HG03280 (cell line): ENCODE data around the gene WDFY2.
"Not testable (repeated sequence)": the region's sequence is repeated elsewhere in the genome, so short reads cannot be mapped to it uniquely, and the experiment has no call there.

Experiments
- ATAC-seq: cut with Tn5 transposase; IDR thresholded peaks from one replicate; pipeline ENCODE4 v1.9.1; 2021; ENCODE audit warnings: mild to moderate bottlenecking, moderate library complexity; ENCODE audit not compliant: unreplicated experiment

The WDFY2 gene

GRCh38 chr13:51688937-51689662, 104.8 kb downstream of the WDFY2 start:
- no peak for ATAC-seq

DNA sequence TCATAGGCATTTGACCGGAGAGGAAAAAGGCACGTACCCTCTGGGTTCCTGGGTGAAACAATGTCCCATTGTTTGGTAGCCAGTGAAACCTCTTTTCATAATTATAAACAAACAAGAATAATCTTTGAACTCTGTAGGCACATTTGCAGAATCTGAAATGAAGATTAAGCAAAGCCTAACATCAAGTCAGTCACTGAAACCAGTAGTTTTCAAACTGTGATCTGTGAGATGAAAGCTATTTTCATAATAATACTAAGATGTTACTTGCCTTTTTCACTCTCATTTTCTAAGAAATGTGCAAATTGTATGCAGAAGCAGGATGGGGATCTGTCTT, 105.4 kb downstream of the WDFY2 start:
- ATAC-seq: no peak

DNA sequence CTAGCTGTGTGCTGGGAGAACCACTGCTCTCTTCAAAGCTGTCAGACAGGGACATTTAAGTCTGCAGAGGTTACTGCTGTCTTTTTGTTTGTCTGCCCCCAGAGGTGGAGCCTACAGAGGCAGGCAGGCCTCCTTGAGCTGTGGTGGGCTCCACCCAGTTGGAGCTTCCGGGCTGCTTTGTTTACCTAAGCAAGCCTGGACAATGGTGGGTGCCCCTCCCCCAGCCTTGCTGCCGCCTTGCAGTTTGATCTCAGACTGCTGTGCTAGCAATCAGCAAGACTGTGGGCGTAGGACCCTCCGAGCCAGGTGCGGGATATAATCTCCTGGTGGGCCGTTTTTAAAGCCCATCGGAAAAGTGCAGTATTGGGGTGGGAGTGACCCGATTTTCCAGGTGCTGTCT, 111.4 kb downstream of the WDFY2 start:
- ATAC-seq: not testable (repeated sequence)

GRCh38 chr13:51697181-51697580, 112.9 kb downstream of the WDFY2 start:
- no peak for ATAC-seq

DNA sequence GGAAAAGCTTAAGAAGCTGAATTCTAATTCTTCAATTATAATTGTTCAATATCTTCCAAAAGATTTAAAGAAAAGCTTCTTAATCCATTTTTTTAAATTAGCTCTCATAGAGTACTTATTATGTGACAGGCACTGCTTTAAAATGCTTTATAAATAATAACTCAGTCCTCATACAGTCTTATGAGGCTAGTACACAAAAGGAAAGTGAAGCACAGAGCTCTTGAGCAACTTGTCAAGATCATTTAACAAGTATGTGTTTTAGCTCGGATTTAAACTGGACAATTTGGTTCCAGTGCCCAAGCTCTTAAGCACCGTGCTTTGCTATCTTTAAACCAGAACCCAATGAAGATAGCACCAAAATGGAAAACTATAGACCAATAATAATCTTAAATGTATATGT, 113.6 kb downstream of the WDFY2 start:
- ATAC-seq: no peak

DNA sequence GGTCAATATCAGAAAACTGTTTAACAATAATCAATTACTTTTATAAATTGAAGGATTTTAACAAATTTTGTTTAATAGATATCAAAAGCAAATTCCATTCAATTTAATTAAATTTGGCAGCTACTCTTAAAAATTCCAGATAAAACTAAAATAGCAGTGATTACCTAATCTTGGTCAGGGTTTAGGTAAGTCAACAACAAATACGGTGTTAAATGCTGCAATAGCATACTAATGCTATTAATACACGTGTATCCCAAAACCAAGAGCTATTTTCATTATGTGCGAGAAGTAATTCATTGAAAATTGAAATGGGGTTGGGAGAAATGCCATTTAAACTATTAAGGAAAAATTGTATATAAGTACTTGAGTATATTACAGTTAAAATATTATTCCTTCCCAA, 114.1 kb downstream of the WDFY2 start:
- ATAC-seq: no peak

GRCh38 chr13:51704399-51705313, 120.4 kb downstream of the WDFY2 start:
- ATAC-seq: no peak

- ATAC-seq: no peak
These were observed 123.2 kb downstream of the WDFY2 start for GRCh38 chr13:51707461-51707860.

DNA sequence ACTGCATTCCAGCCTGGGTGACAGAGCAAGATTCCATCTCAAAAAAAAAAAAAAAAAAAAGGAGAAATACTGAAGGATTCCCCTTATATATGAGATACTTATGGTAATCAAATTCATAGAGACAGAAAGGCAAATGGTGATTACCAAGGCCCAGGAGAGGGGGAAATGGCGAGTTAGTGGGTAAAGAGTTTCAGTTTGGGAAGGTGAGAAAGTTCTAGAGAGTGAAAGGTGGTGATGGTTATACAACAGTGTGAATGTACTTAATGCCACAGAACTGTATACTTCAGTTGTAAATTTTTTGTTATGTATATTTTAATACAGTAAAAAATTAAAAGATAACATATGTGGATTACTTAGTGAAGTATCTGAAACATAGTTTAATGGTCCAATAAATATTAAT, 129.5 kb downstream of the WDFY2 start:
- no peak for ATAC-seq

GRCh38 chr13:51714663-51715168, 130.5 kb downstream of the WDFY2 start:
- peak; percentile 52 for ATAC-seq

DNA sequence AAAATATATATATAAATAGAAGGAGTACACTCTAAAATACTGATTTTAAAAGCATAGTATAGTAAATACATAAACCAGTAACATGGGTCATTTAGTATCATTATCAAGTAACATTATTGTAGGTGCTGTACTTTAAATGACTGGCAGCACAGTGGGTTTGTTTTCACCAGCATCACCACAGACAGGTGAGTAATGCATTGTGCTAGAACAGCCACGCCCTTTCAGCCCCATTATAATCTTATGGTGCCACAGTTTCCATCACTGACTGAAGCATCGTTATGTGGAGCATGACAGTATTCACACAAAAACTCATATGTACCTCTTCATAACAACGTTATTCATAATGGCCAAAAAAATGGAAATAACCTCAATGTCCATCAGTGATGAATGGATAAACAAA, 131.4 kb downstream of the WDFY2 start:
- ATAC-seq: no peak

GRCh38 chr13:51717786-51718398, 133.6 kb downstream of the WDFY2 start:
- ATAC-seq: no peak

- no peak for ATAC-seq
These were observed 135.1 kb downstream of the WDFY2 start for GRCh38 chr13:51719394-51719793.

GRCh38 chr13:51721496-51721895, 137.2 kb downstream of the WDFY2 start:
- peak; percentile 87 for ATAC-seq

GRCh38 chr13:51723529-51723928, 139.3 kb downstream of the WDFY2 start:
- no peak for ATAC-seq

- no peak for ATAC-seq
These were observed 140.5 kb downstream of the WDFY2 start for GRCh38 chr13:51724721-51725120.

GRCh38 chr13:51726446-51727193, 142.4 kb downstream of the WDFY2 start:
- ATAC-seq: no peak

DNA sequence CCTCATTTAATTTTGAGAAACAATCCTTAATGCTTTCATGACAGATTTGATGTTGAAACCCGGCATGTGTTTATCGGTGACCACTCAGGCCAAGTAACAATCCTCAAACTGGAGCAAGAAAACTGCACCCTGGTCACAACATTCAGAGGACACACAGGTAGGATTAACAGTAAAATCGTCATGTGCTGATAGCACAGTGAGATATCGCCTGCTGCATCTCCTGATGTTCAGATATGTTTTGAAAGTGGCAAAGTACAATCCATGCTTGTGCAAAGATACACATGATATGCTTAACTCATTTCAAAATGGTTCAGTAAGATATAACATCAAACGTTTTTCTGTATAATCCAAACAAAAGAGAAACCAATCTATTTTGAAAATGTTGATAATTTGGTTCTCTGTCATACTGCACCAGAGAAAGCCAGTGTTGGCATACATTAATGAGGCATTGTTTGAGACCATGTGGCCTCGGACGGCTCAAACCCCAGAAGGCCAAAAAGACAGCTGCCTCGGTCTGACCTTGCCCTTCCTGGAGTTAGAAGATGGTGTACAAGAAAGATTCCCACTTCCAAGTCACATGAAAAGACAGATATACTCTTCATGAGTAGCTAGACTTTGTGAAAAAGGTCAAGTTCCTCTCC, 143.5 kb downstream of the WDFY2 start:
- ATAC-seq: no peak

DNA sequence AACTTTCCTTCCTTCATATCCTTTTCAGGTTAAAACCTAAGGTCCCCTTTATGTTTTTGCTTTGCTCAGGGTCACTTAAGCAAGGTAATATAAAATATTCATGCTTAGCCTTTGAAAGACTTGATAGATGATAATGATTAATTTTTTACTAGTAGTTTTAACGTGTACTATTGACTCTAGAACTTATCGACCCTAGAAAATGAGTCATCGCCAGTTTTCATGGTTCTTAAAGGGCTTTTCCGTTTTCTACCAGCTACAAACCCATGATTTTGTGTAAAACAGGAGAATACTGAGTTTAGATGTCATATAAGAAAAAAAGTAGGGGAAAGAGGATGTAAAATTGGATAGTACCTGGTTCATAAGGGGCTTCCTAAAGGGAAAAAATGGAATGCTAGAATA, 144.0 kb downstream of the WDFY2 start:
- no peak for ATAC-seq

GRCh38 chr13:51728972-51729371, 144.7 kb downstream of the WDFY2 start:
- no peak for ATAC-seq
